MCF 10A (cell line): ENCODE data around the gene ZNF524. TPM values are rescaled to one million over a fixed set of nuclear protein-coding genes. Genes with fewer than 3 reads are reported as not detected.
A peak's percentile ranks its signal among the peaks of the same experiment; 100 is the strongest.

ENCODE experiments used
- BruUV-seq: library from RNA; stranded (reverse); fragments of 400-500 nt; replicated peaks from 2 replicates; lab custom pipeline; 2021; lab: Mats Ljungman, UMichigan
- CTCF ChIA-PET: fragments of 300-600 bp; sonication (Branson Sonifier 250); formaldehyde crosslinking; extraction: SDS; loops from one replicate; lab custom pipeline; 2021; ENCODE audit warnings: antibody characterized with exemption, inconsistent platforms; lab: Yijun Ruan, JAX
- POLR2A ChIA-PET: fragments of 300-600, 350-650 bp; sonication (Branson Sonifier 250); formaldehyde crosslinking; extraction: SDS; loops from one replicate; lab custom pipeline; 2020; ENCODE audit warnings: antibody characterized with exemption, inconsistent platforms; lab: Yijun Ruan, JAX
- DNase-seq: peaks from one replicate; pipeline ENCODE4 v3.0.0-alpha.2; 2018; ENCODE audit not compliant: unreplicated experiment
- H3K27ac Mint-ChIP-seq: one replicate; pipeline ENCODE4 v1.8.0; 2022; ENCODE audit warnings: mild to moderate bottlenecking, low read depth, mixed read lengths; ENCODE audit not compliant: unreplicated experiment
- H3K27me3 Mint-ChIP-seq: one replicate; pipeline ENCODE4 v1.8.0; 2022; ENCODE audit warnings: mixed read lengths; ENCODE audit not compliant: insufficient read depth, unreplicated experiment
- H3K36me3 Mint-ChIP-seq: one replicate; pipeline ENCODE4 v1.8.0; 2022; ENCODE audit warnings: mild to moderate bottlenecking, moderate library complexity, mixed read lengths; ENCODE audit not compliant: insufficient read depth, unreplicated experiment
- H3K4me1 Mint-ChIP-seq: one replicate; pipeline ENCODE4 v1.8.0; 2022; ENCODE audit warnings: mixed read lengths; ENCODE audit not compliant: insufficient read depth, unreplicated experiment
- H3K4me3 Mint-ChIP-seq: one replicate; pipeline ENCODE4 v1.8.0; 2022; ENCODE audit warnings: mild to moderate bottlenecking, moderate library complexity, mixed read lengths; ENCODE audit not compliant: unreplicated experiment
- H3K9me3 Mint-ChIP-seq: one replicate; pipeline ENCODE4 v1.8.0; 2022; ENCODE audit warnings: mixed read lengths; ENCODE audit not compliant: unreplicated experiment
- CTCF ChIP-seq: fragments of 200-600 bp; IDR thresholded peaks from one replicate; pipeline ENCODE4 v1.8.0; 2022; ENCODE audit warnings: antibody characterized with exemption, mild to moderate bottlenecking; ENCODE audit not compliant: unreplicated experiment
- intact Hi-C: fragments of 100-400 bp; cut with micrococcal nuclease; formaldehyde crosslinking; loops from 2 replicates; pipeline ENCODE4 v1.14.1; 2022
- total RNA-seq: library from RNA; stranded (reverse); gene quantifications from 2 replicates; pipeline ENCODE4 v1.2.3, GENCODE V29; 2022

ZNF524 gene
- total RNA-seq, 1 experiment from 2014 or later = 17.6 TPM

DNA sequence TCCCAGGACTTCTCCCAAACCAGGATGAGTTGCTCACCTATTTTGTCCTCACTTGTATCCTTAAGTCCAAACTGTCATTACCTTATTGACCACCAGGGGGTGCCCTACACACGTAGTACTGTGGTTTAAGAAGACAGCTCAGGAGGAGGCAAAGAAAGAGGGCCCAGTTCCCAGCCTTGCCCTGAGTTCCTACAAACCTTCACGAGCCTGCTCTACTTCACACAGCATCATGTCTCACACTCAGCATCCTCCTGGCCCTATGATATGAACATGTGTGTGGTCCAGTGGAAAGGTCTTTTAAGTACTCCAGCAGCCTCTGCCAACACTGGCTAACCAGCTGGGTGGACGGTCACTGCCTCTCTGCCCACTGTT is 32.4 kb downstream of the ZNF524 start:
- H3K36me3 Mint-ChIP-seq = peaks cover 7% of the 10 kb centered on the region
- peak; percentile 96 for DNase-seq
- peak; percentile 66 for TF ChIP-seq CTCF
- H3K4me1 Mint-ChIP-seq = peaks cover 30% of the 10 kb centered on the region
- no TSS peak for BruUV-seq
- H3K4me3 Mint-ChIP-seq = no peak overlapping the region
- ChIA-PET CTCF (interaction anchor here (0.6 to 6.7 kb wide), 28 partner anchors 9 to 1186 kb away, joined by 3 to 122 read pairs (median 4); partner anchors contain the start of genes CCDC106, DNAAF3, U2AF2 and ZNF865), POLR2A (interaction anchor here (0.6 to 3.1 kb wide), 15 partner anchors 10 to 491 kb away, joined by 3 to 25 read pairs (median 4); partner anchors contain the start of genes CCDC106, FIZ1, TMEM238 and U2AF2)
- H3K27ac Mint-ChIP-seq = no peak overlapping the region
- no peaks in the 10 kb centered on the region for H3K9me3 Mint-ChIP-seq
- H3K27me3 Mint-ChIP-seq = no peaks in the 10 kb centered on the region
- intact Hi-C loops = loop anchor here (10.0 kb wide), 1 partner anchor 702 kb away; no protein-coding TSS in a partner anchor

GRCh38 chr19:55633861-55634260 is 33.8 kb downstream of the ZNF524 start:
- Mint-ChIP-seq H3K9me3 (no peaks in the 10 kb centered on the region), H3K27ac (no peak overlapping the region), H3K4me1 (peaks cover 30% of the 10 kb centered on the region), H3K36me3 (peaks cover 18% of the 10 kb centered on the region), H3K4me3 (no peak overlapping the region), H3K27me3 (no peaks in the 10 kb centered on the region)
- CTCF ChIA-PET = interaction anchor here (0.6 to 6.7 kb wide), 18 partner anchors 9 to 1526 kb away, joined by 3 to 122 read pairs (median 5); partner anchors contain the start of genes CCDC106, DNAAF3, U2AF2 and ZNF784
- POLR2A ChIA-PET = interaction anchor here (0.8 to 3.1 kb wide), 10 partner anchors 9 to 130 kb away, joined by 4 to 25 read pairs (median 6); partner anchors contain the start of genes FIZ1, U2AF2, ZNF524 and ZNF581
- intact Hi-C loops = loop anchor here (10.0 kb wide), 1 partner anchor 701 kb away; no protein-coding TSS in a partner anchor
- no peak for DNase-seq
- TF ChIP-seq CTCF = no peak
- no TSS peak for BruUV-seq

- H3K27me3 Mint-ChIP-seq = no peaks in the 10 kb centered on the region
- H3K9me3 Mint-ChIP-seq = no peaks in the 10 kb centered on the region
- H3K4me1 Mint-ChIP-seq = peaks cover 30% of the 10 kb centered on the region
- DNase-seq = no peak
- CTCF ChIA-PET = interaction anchor here (1.1 to 6.7 kb wide), 4 partner anchors 11 to 122 kb away, joined by 3 to 122 read pairs (median 6); partner anchors contain the start of gene ZNF865
- POLR2A ChIA-PET = interaction anchor here (0.6 to 1.7 kb wide), 12 partner anchors 8 to 490 kb away, joined by 3 to 9 read pairs (median 4); partner anchors contain the start of genes CCDC106, TMEM238, U2AF2 and ZNF581
- intact Hi-C loops = loop anchor here (10.0 kb wide), 1 partner anchor 699 kb away; no protein-coding TSS in a partner anchor
- peaks cover 22% of the 10 kb centered on the region for H3K36me3 Mint-ChIP-seq
- BruUV-seq = no TSS peak
- peak overlapping the region; percentile 98 for H3K4me3 Mint-ChIP-seq
- peak overlapping the region; percentile 100 for H3K27ac Mint-ChIP-seq
- no peak for TF ChIP-seq CTCF
Measured at GRCh38 chr19:55635334-55635717, 35.2 kb downstream of the ZNF524 start.

DNA sequence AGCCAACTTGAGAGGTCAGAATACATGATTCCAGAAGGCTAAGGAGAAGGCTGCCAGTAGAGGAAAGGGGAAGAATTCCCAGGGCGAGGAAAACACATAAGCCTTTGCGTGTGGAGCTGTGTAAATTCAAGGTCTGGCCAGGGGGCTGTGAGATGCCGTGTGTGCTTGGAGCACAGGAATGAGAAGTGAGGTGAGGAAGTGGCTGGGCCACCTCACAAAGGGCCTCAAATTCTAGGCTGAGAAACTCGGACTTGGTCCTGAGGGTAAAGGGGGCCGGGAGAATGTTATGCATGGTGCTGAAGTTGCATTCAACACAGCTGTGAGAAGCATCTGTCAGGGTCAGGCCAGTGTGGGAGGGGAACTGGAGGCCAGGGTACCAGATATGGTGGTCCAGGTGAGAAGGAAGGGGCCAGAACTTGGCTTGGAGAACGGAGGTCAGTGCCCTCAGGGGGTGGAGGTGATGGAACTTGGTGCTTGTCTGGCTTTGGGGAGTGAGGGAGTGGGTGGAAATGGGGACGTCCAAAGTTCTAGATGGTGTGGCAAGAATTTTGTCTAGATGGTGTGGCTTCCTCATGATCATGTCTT is 35.9 kb downstream of the ZNF524 start:
- peaks cover 30% of the 10 kb centered on the region for H3K4me1 Mint-ChIP-seq
- H3K27me3 Mint-ChIP-seq = no peaks in the 10 kb centered on the region
- H3K27ac Mint-ChIP-seq = peak overlapping the region; percentile 100
- no peak for DNase-seq
- BruUV-seq = no TSS peak
- H3K9me3 Mint-ChIP-seq = no peaks in the 10 kb centered on the region
- TF ChIP-seq CTCF = no peak
- peaks cover 22% of the 10 kb centered on the region for H3K36me3 Mint-ChIP-seq
- peak overlapping the region; percentile 98 for H3K4me3 Mint-ChIP-seq
- intact Hi-C loops = loop anchor here (10.0 kb wide), 1 partner anchor 699 kb away; no protein-coding TSS in a partner anchor
- CTCF ChIA-PET = interaction anchor here (0.5 to 6.7 kb wide), 11 partner anchors 11 to 344 kb away, joined by 3 to 122 read pairs (median 5); partner anchors contain the start of gene ZNF865
- POLR2A ChIA-PET = interaction anchor here (0.6 to 2.2 kb wide), 12 partner anchors 11 to 519 kb away, joined by 3 to 9 read pairs (median 4); partner anchors contain the start of genes CCDC106, PPP1R12C, TMEM238 and U2AF2
